H1 (cell line): Measurements from ENCODE around the gene ACBD4. TPM values are rescaled to one million over a fixed set of nuclear protein-coding genes. Genes with fewer than 3 reads are reported as not detected.

Experiments used
- CTCF ChIA-PET: fragments of 300-600 bp; sonication (Branson Sonifier 250); formaldehyde crosslinking; loops from one replicate; lab custom pipeline; 2021; ENCODE audit not compliant: partially characterized antibody; lab: Charles Lee
- POLR2A ChIA-PET: fragments of 300-600 bp; sonication (Branson Sonifier 250); formaldehyde crosslinking; loops from one replicate; lab custom pipeline; 2021; ENCODE audit warnings: inconsistent platforms; ENCODE audit not compliant: partially characterized antibody; lab: Charles Lee
- DNase-seq, 2 experiments: peaks; one replicate each; pipeline versions ENCODE4 v3.0.0 to v3.0.0-alpha.2; 2010 to 2022; ENCODE audit warnings: low spot score in 2 of 2, low read depth in 1 of 2, mixed read lengths in 1 of 2
- FAIRE-seq: peaks from 2 replicates; lab custom pipeline; 2011; peaks lifted over from hg19 to GRCh38; lab: Jason Lieb, UNC
- H2AFZ ChIP-seq: 2 replicates; pipeline ENCODE4 v1.8.1; 2012; ENCODE audit warnings: low read length, inconsistent platforms
- H2AK5ac ChIP-seq: 2 replicates; pipeline ENCODE4 v1.6.1; 2013; ENCODE audit warnings: low read depth, low read length
- H2BK120ac ChIP-seq: replicated peaks from 2 replicates; pipeline ENCODE3; 2013; ENCODE audit warnings: low read depth, low read length, inconsistent platforms
- H2BK12ac ChIP-seq: 2 replicates; pipeline ENCODE4 v1.6.1; 2013; ENCODE audit warnings: low read depth, low read length
- H2BK15ac ChIP-seq: 2 replicates; pipeline ENCODE4 v1.6.1; 2013; ENCODE audit warnings: low read length
- H2BK20ac ChIP-seq: 2 replicates; pipeline ENCODE4 v1.6.1; 2013; ENCODE audit warnings: low read length
- H2BK5ac ChIP-seq: 2 replicates; pipeline ENCODE4 v1.6.1; 2013; ENCODE audit warnings: low read depth, low read length
- H3K14ac ChIP-seq: 2 replicates; pipeline ENCODE4 v1.6.1; 2013; ENCODE audit warnings: inconsistent platforms; ENCODE audit not compliant: insufficient read length
- H3K18ac ChIP-seq: 2 replicates; pipeline ENCODE4 v1.6.1; 2013; ENCODE audit warnings: low read length; ENCODE audit errors: extremely low read depth
- H3K23ac ChIP-seq: 2 replicates; pipeline ENCODE4 v1.6.1; 2013; ENCODE audit warnings: inconsistent platforms; ENCODE audit not compliant: insufficient read length
- H3K23me2 ChIP-seq: 2 replicates; pipeline ENCODE4 v1.6.1; 2013; ENCODE audit warnings: low read depth, low read length
- H3K27ac ChIP-seq: 2 replicates; pipeline ENCODE4 v1.6.1; 2011; ENCODE audit warnings: low read depth, low read length, inconsistent platforms
- H3K27me3 ChIP-seq, 4 experiments: replicated peaks in 1 of 4; 1 replicate in 1 of 4; 2 replicates in 3 of 4; pipeline versions ENCODE4 v1.6.1 to v1.8.1; 2011 to 2013; ENCODE audit warnings: low read length in 3 of 4, mild to moderate bottlenecking in 3 of 4, inconsistent platforms in 2 of 4, mixed read lengths in 2 of 4, moderate library complexity in 1 of 4; ENCODE audit not compliant: control insufficient read depth in 3 of 4, insufficient read depth in 3 of 4; ENCODE audit errors: extremely low read depth in 1 of 4
- H3K36me3 ChIP-seq, 4 experiments: 2 replicates each; pipeline versions ENCODE4 v1.6.1 to v1.8.1; 2011 to 2013; ENCODE audit warnings: mild to moderate bottlenecking in 4 of 4, low read length in 3 of 4, moderate library complexity in 2 of 4, control low read depth in 1 of 4, inconsistent platforms in 1 of 4; ENCODE audit not compliant: insufficient read depth in 4 of 4, control insufficient read depth in 2 of 4
- H3K4ac ChIP-seq: replicated peaks from 2 replicates; pipeline ENCODE3; 2013; ENCODE audit warnings: low read length, low read depth, mixed read lengths, inconsistent platforms; ENCODE audit not compliant: insufficient read length
- H3K4me1 ChIP-seq, 4 experiments: replicated peaks in 1 of 4; 1 replicate in 1 of 4; 2 replicates in 3 of 4; pipeline versions ENCODE4 v1.6.1 to v1.8.1; 2011 to 2013; ENCODE audit warnings: low read length in 3 of 4, inconsistent platforms in 2 of 4, mixed read lengths in 1 of 4; ENCODE audit not compliant: insufficient read depth in 4 of 4, control insufficient read depth in 3 of 4
- H3K4me2 ChIP-seq, 2 experiments: 2 replicates each; pipeline versions ENCODE4 v1.6.1 to v1.8.1; 2011 to 2013; ENCODE audit warnings: low read depth in 2 of 2, low read length in 2 of 2, control low read depth in 1 of 2, inconsistent platforms in 1 of 2, mild to moderate bottlenecking in 1 of 2; ENCODE audit not compliant: insufficient read depth in 1 of 2
- H3K4me3 ChIP-seq, 4 experiments: fragments of 200-600, 300-600 bp in 1 of 4; sonication (generic), shearing (Covaris generic), sonication (Bioruptor Twin) in 1 of 4; 2 replicates each; pipeline versions ENCODE4 v1.5.1 to v1.8.1; 2011 to 2016; ENCODE audit warnings: low read length in 4 of 4, low read depth in 3 of 4, control low read depth in 2 of 4, inconsistent platforms in 2 of 4, mild to moderate bottlenecking in 2 of 4, mixed read lengths in 1 of 4, moderate library complexity in 1 of 4; ENCODE audit not compliant: insufficient read depth in 2 of 4; ENCODE audit errors: extremely low read depth in 1 of 4
- H3K56ac ChIP-seq: replicated peaks from 2 replicates; pipeline ENCODE3; 2013; ENCODE audit warnings: low read depth, mild to moderate bottlenecking, mixed read lengths, low read length, inconsistent platforms; ENCODE audit not compliant: insufficient read length
- H3K79me1 ChIP-seq: 2 replicates; pipeline ENCODE4 v1.6.1; 2013; ENCODE audit warnings: low read depth, low read length, control low read depth
- H3K79me2 ChIP-seq, 2 experiments: 2 replicates each; pipeline versions ENCODE4 v1.6.1 to v1.8.1; 2012 to 2013; ENCODE audit warnings: low read length in 2 of 2, mild to moderate bottlenecking in 2 of 2, inconsistent platforms in 1 of 2; ENCODE audit not compliant: insufficient read depth in 2 of 2, control insufficient read depth in 1 of 2
- H3K9ac ChIP-seq, 4 experiments: replicated peaks in 1 of 4; 1 replicate in 1 of 4; 2 replicates in 3 of 4; pipeline versions ENCODE4 v1.6.1 to v1.8.1; 2011 to 2013; ENCODE audit warnings: low read depth in 3 of 4, low read length in 3 of 4, control low read depth in 2 of 4, mild to moderate bottlenecking in 2 of 4, moderate library complexity in 2 of 4, inconsistent platforms in 1 of 4; ENCODE audit errors: extremely low read depth in 1 of 4
- H3K9me3 ChIP-seq, 2 experiments: 2 replicates each; pipeline versions ENCODE4 v1.6.1 to v1.8.1; 2012 to 2013; ENCODE audit warnings: mild to moderate bottlenecking in 2 of 2, moderate library complexity in 2 of 2, control low read depth in 1 of 2, inconsistent platforms in 1 of 2, low read depth in 1 of 2, low read length in 1 of 2, mixed read lengths in 1 of 2; ENCODE audit not compliant: insufficient read depth in 2 of 2
- H4K20me1 ChIP-seq, 2 experiments: replicated peaks in 1 of 2; 2 replicates each; pipeline versions ENCODE3 to v1.8.1; 2011 to 2013; ENCODE audit warnings: inconsistent platforms in 2 of 2, low read length in 2 of 2, mild to moderate bottlenecking in 1 of 2; ENCODE audit not compliant: insufficient read depth in 2 of 2, control insufficient read depth in 1 of 2
- H4K5ac ChIP-seq: 2 replicates; pipeline ENCODE4 v1.6.1; 2013; ENCODE audit warnings: low read length, low read depth, mixed read lengths, inconsistent platforms; ENCODE audit not compliant: insufficient read length
- H4K8ac ChIP-seq: 2 replicates; pipeline ENCODE4 v1.8.0; 2013; ENCODE audit warnings: mild to moderate bottlenecking, moderate library complexity, low read length, inconsistent platforms; ENCODE audit not compliant: insufficient read depth; ENCODE audit errors: extremely low read depth
- H4K91ac ChIP-seq: replicated peaks from 2 replicates; pipeline ENCODE3; 2013; ENCODE audit warnings: low read length, mixed read lengths, inconsistent platforms; ENCODE audit not compliant: insufficient read length
- CHD2 ChIP-seq: IDR thresholded peaks from 2 replicates; pipeline ENCODE4 v1.6.1; 2012; ENCODE audit warnings: low read length, improper control_type of control experiment
- RFX5 ChIP-seq: IDR thresholded peaks from 2 replicates; pipeline ENCODE4 v1.6.1; 2011; ENCODE audit warnings: low read depth, low read length, improper control_type of control experiment, borderline replicate concordance
- SAP30 ChIP-seq: fragments of 300-600 bp; sonication (generic); IDR thresholded peaks from 2 replicates; pipeline ENCODE4 v1.7.1; 2012; ENCODE audit warnings: low read length, moderate library complexity, mild to moderate bottlenecking, inconsistent platforms; ENCODE audit not compliant: insufficient read depth, insufficient replicate concordance
- WGBS, 2 experiments: shearing (Covaris generic) in 1 of 2; methylation state at CpG; one replicate each; pipeline versions ENCODE4 v1.1.6 to v1.1.7; 2013 to 2015; ENCODE audit warnings: low lambda C conversion rate in 2 of 2, mixed read lengths in 2 of 2, inconsistent platforms in 1 of 2, low coverage in 1 of 2, missing lambda C conversion rate in 1 of 2; ENCODE audit not compliant: insufficient replicate concordance in 2 of 2, insufficient coverage in 1 of 2, insufficient read length in 1 of 2; ENCODE audit errors: extremely low coverage in 1 of 2, missing lambda C conversion rate in 1 of 2; 5-methylcytosine and 5-hydroxymethylcytosine counted together
- polyA plus RNA-seq, 7 experiments: library from polyadenylated mRNA; depleted of rRNA in 3 of 7; stranded (reverse) in 5 of 7; unstranded in 2 of 7; fragments of >200 nt in 5 of 7; fragments of 200-250 nt in 2 of 7; gene quantifications; 1 replicate in 5 of 7; 2 replicates in 1 of 7; 4 replicates in 1 of 7; pipeline versions ENCODE4 v1.2.1 to v1.2.3, GENCODE V29; 2011 to 2013; ENCODE audit warnings: missing spikeins in 2 of 7, mixed read lengths in 2 of 7
- total RNA-seq: library from RNA; stranded (reverse); fragmentation: NEBNext Ultra II Directional; extraction: Animal tissue kit (Norgen Biotek cat#: 25700); gene quantifications from 2 replicates; pipeline ENCODE4 v1.2.1, GENCODE V29; 2021
- TF ChIP-seq, protein P1 (sequence below), 3 experiments: IDR thresholded peaks; 1 replicate in 2 of 3; 2 replicates in 1 of 3; pipeline versions ENCODE4 v1.5.1 to v1.6.1; 2011; ENCODE audit warnings: low read length in 3 of 3, mild to moderate bottlenecking in 3 of 3, inconsistent platforms in 2 of 3, low read depth in 1 of 3, moderate library complexity in 1 of 3; ENCODE audit not compliant: insufficient read depth in 1 of 3; ENCODE audit errors: control extremely low read depth in 1 of 3

ACBD4 gene
- total and polyA plus RNA-seq, 2 of the 8 experiments (the other 6 are each of a cell fraction or from before 2014, with no cell fraction given), result 7.3 to 10.7 TPM

DNA sequence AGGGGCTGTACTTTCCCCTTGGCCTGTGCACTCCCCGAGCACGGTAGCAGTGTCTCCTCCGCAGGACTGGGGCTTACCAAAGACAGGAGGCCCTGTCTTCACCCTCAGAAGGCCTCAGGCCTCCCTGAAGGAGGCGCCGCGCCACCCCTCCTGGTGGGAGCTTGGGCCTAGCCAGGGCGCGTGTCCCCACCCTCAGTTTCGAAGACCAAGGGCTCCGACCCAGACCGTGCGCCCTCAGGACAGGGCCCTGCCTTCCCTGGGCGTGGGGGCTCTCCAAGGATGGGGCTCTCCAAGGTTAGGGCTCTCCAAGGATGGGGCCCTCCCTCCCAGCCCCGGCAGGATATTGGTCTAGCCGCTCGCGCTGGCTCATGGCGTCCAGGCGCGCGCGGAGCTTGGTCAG is 14.9 kb upstream of the ACBD4 start:
- H3K56ac ChIP-seq, result no peak overlapping the region
- no peak overlapping the region for H3K18ac ChIP-seq
- H3K27me3 ChIP-seq, result no peaks in the 10 kb centered on the region
- ChIA-PET POLR2A (interaction anchor here (0.6 to 1.6 kb wide), 5 partner anchors 9 to 47 kb away, joined by 3 to 5 read pairs (median 4); partner anchors contain the start of gene HEXIM1), CTCF (interaction anchor here (0.9 to 4.7 kb wide), 9 partner anchors 9 to 279 kb away, joined by 3 to 50 read pairs (median 3); partner anchors contain the start of genes ACBD4 and PLCD3)
- no peak overlapping the region for H2AK5ac ChIP-seq
- peaks cover 0 to 2% of the 10 kb centered on the region in 2 experiments for H4K20me1 ChIP-seq
- no peak overlapping the region for H3K4me2 ChIP-seq
- no peak overlapping the region for H3K23ac ChIP-seq
- TF ChIP-seq CHD2 (no peak), RFX5 (no peak), SAP30 (no peak)
- TF ChIP-seq, protein P1, sequence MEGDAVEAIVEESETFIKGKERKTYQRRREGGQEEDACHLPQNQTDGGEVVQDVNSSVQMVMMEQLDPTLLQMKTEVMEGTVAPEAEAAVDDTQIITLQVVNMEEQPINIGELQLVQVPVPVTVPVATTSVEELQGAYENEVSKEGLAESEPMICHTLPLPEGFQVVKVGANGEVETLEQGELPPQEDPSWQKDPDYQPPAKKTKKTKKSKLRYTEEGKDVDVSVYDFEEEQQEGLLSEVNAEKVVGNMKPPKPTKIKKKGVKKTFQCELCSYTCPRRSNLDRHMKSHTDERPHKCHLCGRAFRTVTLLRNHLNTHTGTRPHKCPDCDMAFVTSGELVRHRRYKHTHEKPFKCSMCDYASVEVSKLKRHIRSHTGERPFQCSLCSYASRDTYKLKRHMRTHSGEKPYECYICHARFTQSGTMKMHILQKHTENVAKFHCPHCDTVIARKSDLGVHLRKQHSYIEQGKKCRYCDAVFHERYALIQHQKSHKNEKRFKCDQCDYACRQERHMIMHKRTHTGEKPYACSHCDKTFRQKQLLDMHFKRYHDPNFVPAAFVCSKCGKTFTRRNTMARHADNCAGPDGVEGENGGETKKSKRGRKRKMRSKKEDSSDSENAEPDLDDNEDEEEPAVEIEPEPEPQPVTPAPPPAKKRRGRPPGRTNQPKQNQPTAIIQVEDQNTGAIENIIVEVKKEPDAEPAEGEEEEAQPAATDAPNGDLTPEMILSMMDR (IDR thresholded peaks at IDR 0.05; ENCODE audit: control extremely low read depth in 1 of 3, insufficient read depth in 1 of 3, low read depth in 1 of 3, low read length in 3 of 3), result peak in 2 of 3 experiments; percentile 8 to 11; a peak in 2 of 4 replicates
- H4K91ac ChIP-seq, result no peak overlapping the region
- H3K4me1 ChIP-seq, result peaks cover 0 to 9% (median 0%) of the 10 kb centered on the region in 4 experiments; a peak in 1 of 7 replicates
- H3K9ac ChIP-seq, result no peak overlapping the region
- 94% methylated on average over 19 of the region's 22 CpGs; no CpG with 5 or more reads in 1 of the 2 experiments for WGBS, 2 experiments
- H2BK15ac ChIP-seq, result no peak overlapping the region
- no peaks in the 10 kb centered on the region for H3K79me1 ChIP-seq
- no peak for FAIRE-seq
- no peak overlapping the region for H2BK20ac ChIP-seq
- H4K8ac ChIP-seq, result no peak overlapping the region; the same call in 1 of the 2 replicates
- H3K23me2 ChIP-seq, result no peaks in the 10 kb centered on the region
- no peak overlapping the region for H2BK12ac ChIP-seq
- H3K9me3 ChIP-seq, result no peaks in the 10 kb centered on the region
- H3K4me3 ChIP-seq, result no peak overlapping the region
- H2BK5ac ChIP-seq, result no peak overlapping the region
- no peak overlapping the region for H2BK120ac ChIP-seq
- no peak overlapping the region for H2AFZ ChIP-seq
- no peak overlapping the region for H4K5ac ChIP-seq
- H3K36me3 ChIP-seq, result no peaks in the 10 kb centered on the region
- H3K14ac ChIP-seq, result no peak overlapping the region
- DNase-seq, result no peak
- H3K27ac ChIP-seq, result no peak overlapping the region
- no peak overlapping the region for H3K4ac ChIP-seq
- no peaks in the 10 kb centered on the region for H3K79me2 ChIP-seq
